NCI-H82 treated with DMSO at 0.1 percent for 48 hours (cell line): Measurements from ENCODE around the gene PIGM.

Experiments used
- DNase-seq: peaks from one replicate; lab custom pipeline; 2025; ENCODE audit not compliant: unreplicated experiment; lab: John Stamatoyannopoulos, UW

Gene PIGM

GRCh38 chr1:160031365-160032164 lies at the start of gene PIGM:
TSS of gene PIGM (minus strand) at chr1:160031990. CDS start at chr1:160031739, 251 bp downstream.
- peak; percentile 92 for DNase-seq

DNA sequence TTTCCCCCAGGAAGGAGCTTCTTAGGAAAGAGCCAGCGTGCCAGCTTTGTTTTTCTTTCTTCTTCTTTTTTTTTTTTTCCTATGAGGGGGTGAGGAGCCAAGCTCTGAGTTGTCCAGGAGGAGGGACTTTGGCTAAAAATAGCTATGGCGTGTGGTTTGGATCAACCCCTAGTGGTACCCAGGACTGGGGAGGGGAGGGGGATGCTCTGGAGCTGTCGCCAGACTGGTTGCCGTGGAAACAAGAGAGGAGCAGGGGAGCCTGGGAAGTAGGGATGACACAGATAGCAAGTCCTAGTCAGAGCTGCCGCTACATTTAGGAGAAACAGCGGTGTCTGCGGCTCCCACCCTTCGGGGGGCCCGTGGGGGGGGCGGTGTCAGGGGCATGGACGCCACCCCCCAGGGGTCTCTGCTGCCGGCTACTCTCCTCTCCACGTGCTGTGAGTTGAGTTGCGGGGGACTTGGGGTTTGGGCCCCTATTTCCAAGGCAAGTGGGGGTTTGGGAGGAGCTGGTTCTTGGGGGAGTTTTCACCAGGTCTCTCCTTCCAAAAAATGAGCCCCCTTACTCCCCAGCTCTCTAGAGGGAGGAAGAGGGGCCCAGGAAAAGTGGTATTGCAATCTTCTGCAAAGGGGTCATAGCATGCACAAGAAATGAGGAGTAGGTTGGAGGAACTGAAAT lies 49.6 kb upstream of the PIGM start, which contains the start of gene KCNJ9:
TSS of gene KCNJ9 (plus strand) at position 278 of the 676 bp plus-strand sequence. CDS start 2,493 bp downstream, outside the sequence.
- DNase-seq: no peak

DNA sequence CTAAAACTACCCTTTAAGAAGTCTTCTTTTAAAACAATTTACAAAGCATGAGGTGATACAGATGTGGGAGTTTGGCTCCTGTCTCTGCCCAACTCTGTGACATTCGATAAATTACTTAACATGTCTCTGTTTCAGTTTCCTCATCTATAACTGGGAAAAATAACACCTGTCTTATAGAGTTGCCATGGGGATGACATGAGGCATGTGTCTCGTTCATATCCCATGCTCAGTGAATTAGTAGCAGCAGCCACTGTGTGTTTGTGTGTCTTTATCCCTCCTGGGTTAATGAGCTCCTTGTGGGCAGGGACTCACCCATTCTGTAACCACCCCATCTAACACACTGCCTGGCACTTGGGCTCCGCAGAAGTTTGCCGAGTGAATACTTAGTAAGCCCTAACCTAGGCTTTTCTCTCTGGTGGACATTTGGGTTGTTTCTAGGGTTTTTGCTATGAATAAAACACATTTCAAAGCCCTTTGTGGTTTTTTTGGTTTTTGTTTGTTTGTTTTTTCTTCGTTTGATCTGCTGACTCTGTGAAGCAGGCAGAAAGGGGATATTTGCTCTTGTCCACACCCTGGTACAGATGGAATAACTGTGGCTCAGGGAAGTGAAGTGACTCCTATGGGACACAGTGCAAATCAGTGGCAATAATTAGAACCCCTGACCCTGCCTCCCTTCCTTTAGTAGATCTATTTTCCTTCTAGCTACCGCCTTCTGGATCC lies 48.8 kb upstream of the PIGM start:
- DNase-seq: no peak

GRCh38 chr1:160079448-160079847 lies 47.7 kb upstream of the PIGM start:
- no peak for DNase-seq

DNA sequence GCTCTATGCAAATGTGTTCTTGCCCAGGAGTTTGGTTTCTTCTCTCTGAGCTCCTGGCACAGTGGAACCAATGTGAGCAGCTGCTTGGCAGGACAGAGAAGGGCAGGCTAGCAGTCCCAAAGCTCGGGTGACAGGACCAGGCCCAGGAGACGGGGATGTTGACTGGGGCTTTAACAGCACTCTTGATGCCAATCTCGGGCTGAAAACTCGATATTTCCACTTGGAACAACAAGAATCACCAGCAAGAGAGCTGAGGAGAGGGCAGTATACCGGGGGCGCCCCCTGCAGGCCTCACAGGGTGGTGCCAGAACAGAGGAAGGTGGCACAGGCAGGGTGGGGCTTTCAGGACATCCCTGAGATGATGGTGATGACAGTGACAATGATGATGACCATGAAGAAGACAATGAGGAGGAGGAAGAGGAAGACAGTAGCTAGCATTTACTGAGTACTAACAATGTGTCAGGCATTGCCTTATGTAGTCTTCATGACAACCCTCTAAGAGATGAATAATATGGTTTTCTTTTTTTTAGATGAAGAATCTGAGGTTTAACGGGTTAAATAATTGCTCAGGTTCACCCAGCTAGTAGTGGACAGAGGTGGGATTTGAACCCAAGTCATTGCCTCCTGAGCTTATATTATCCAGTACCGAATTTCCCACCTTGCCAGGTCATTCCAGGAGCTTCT lies 46.9 kb upstream of the PIGM start:
- DNase-seq: no peak

DNA sequence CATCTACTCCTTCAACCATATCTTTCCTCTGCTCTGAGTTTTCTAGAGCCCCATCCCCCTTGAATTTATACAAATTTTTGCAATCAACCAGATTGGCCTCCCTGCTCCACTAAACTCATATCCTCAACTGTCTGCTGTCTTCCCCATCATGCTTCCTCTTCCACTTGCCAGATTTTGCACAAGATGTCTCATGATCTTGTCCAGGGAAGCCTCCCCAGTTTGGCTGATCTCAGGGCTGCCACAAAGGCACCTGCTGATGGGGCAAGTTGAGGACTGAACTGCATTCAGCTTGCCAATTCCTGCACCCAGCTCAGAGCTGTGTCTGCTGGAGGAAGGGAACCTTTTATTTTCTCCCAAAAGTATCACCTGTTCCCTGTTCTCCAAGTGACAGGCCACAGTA lies 45.7 kb upstream of the PIGM start:
- no peak for DNase-seq

GRCh38 chr1:160076295-160076694 lies 44.5 kb upstream of the PIGM start:
- no peak for DNase-seq

- DNase-seq: no peak
Measured at GRCh38 chr1:160075836-160076235, 44.0 kb upstream of the PIGM start.

DNA sequence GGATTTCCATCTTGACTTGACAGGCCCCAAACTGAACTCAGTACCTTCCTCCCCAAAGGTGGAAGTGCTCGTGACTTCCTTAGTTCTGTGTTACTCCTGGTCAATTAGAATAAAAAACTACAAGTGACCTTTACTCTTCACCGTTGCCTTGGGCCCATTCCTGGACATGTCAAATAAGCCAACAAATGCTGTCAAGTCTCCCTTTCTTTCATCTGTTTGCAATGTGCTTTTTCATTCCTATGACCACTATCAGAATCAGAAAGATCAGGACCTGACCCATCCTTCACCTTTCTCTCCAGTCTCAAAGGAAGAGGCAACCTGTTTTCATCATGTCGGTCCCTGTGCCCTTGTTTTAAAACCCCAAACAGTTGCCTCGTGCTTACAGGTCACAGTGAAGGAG lies 43.1 kb upstream of the PIGM start:
- no peak for DNase-seq

DNA sequence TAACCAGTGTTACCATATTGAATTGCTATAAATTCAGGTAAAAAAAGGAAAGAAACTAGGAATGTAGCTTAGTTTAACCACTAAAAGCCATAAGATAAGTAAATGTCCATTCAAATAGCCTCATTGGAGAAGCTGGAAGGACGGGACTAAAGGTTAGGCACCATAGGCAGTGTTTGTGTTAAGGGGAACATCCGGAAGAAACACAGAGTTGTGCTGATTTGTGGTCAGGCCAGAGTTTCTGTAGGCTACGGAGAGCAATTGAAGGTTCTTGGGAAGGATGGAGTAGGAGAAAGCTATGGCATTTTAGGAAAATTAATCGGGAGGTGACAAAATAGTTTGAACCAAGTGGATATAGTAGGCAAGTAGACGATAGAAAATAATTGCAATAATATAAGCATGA lies 39.5 kb upstream of the PIGM start:
- DNase-seq: no peak

DNA sequence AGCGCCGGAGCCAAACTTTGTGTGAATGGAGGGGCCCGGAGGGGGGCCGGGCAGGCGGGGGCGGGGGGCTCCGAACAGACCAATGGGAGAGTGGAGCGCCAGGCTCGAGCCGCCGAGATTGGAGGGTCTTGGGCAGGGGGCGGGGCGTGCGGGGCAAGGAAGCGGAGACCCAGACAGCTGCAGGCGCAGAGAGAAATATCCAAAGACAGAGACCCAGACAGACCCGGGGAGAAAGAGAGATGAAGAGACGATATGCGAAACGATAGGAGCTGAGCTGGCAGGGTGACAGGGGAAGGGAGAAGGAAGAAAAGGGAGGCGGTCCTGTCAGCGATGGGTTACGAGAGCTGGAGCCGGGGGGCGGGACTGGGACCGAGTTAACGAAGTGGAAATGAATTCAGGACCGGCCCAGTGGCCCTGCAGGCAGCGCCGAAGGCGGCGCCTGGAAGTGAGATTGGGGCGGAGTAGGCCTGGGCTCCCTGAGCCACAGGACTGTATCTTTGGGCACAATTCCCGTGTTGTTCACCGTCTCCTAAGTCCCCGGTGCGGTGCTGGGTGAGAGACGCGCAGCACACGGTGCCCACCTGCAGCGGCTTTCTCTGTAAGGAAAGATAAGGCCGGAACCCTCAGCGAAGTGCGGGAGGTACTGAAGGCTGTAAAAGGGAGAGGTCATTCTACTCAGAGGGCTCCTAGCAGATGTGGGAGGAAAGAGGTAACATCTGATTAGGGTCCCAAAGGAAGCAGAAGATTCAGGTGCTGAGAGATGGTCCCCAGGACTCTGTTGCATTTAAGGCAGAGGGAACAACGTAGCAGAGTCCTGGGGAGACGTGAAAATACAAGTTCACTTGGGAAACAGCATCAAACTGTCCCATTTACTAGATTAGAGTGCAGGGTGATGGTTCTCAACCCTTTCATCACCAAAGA lies 38.7 kb upstream of the PIGM start:
- DNase-seq: peak; percentile 66

GRCh38 chr1:160069460-160070231 lies 37.9 kb upstream of the PIGM start, which contains the start of gene KCNJ10:
TSS of gene KCNJ10 (minus strand) at chr1:160070160. CDS start at chr1:160042532, 27,628 bp downstream.
- DNase-seq: no peak

- DNase-seq: no peak
Measured at GRCh38 chr1:160068225-160068624, 36.4 kb upstream of the PIGM start.

- DNase-seq: no peak
Measured at GRCh38 chr1:160066829-160067745, 35.3 kb upstream of the PIGM start.

DNA sequence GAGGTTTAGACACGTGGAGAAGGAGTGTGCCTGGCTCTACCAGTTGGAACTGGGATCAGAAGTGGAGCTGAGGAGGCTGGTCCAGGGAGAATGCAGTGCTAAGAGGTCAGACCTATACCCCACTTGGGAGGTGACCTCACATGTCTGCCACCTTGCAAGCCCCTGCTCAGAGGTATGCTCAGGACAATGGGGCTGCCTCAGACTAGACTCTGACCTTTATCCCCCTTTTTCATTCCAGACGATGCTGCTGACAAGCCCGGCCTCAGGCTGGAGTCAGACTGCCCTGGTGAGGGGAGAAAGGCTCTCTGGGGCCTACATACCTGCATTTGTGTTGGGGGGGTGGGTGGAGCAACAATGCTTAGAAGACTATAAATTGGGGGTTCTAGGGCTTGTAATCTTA lies 33.0 kb upstream of the PIGM start:
- no peak for DNase-seq

GRCh38 chr1:160064164-160064563 lies 32.4 kb upstream of the PIGM start:
- no peak for DNase-seq

GRCh38 chr1:160063176-160063575 lies 31.4 kb upstream of the PIGM start:
- no peak for DNase-seq

DNA sequence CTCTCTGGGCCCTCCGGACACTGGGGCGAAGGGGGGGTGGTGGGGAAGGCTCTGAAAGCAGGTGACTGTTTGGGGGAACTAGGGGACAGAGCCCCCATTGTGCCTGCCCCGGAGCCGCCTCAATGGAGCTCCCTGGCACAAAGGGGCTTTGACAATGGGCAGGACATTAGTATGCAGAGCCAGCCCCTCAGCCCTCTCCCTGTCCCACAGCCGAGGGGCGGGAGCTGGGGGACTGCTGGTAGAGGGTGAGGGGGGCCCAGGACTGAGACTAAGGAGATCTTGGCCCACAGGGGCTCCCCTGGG lies 30.4 kb upstream of the PIGM start:
- DNase-seq: no peak
